Endodermal cell (in vitro differentiated cells): ENCODE measurements around the gene RBL2. TPM values are rescaled to one million over a fixed set of nuclear protein-coding genes. Genes with fewer than 3 reads are reported as not detected.
"Not testable (repeated sequence)": the region's sequence is repeated elsewhere in the genome, so short reads cannot be mapped to it uniquely, and the experiment has no call there.

Experiments used
- DNase-seq: peaks from one replicate; pipeline ENCODE4 v3.0.0-alpha.2; 2017
- H3K27ac ChIP-seq: 2 replicates; pipeline ENCODE4 v1.5.1; 2013; ENCODE audit warnings: mild to moderate bottlenecking, low read depth, low read length, moderate library complexity
- H3K27me3 ChIP-seq: 2 replicates; pipeline ENCODE4 v1.6.1; 2013; ENCODE audit warnings: mild to moderate bottlenecking, low read length, moderate library complexity; ENCODE audit not compliant: insufficient read depth, control insufficient read depth, poor library complexity, severe bottlenecking
- H3K36me3 ChIP-seq: 2 replicates; pipeline ENCODE4 v1.7.0; 2013; ENCODE audit warnings: mild to moderate bottlenecking, low read length, moderate library complexity; ENCODE audit not compliant: control insufficient read depth, insufficient read depth
- H3K4me1 ChIP-seq: one replicate; pipeline ENCODE4 v1.7.0; 2013; ENCODE audit warnings: low read length; ENCODE audit not compliant: control insufficient read depth, insufficient read depth
- H3K4me3 ChIP-seq: 2 replicates; pipeline ENCODE4 v1.5.1; 2013; ENCODE audit warnings: mild to moderate bottlenecking, low read length, moderate library complexity
- H3K9ac ChIP-seq: 2 replicates; pipeline ENCODE4 v1.6.1; 2013; ENCODE audit warnings: mild to moderate bottlenecking, low read length, moderate library complexity; ENCODE audit not compliant: poor library complexity, severe bottlenecking; ENCODE audit errors: extremely low read depth
- H3K9me3 ChIP-seq: 2 replicates; pipeline ENCODE4 v1.6.1; 2013; ENCODE audit warnings: mild to moderate bottlenecking, low read length, moderate library complexity; ENCODE audit not compliant: control insufficient read depth
- H3K27ac Mint-ChIP-seq: 2 replicates; pipeline ENCODE4 v1.8.0; 2020; ENCODE audit warnings: mixed read lengths
- H3K27me3 Mint-ChIP-seq: 2 replicates; pipeline ENCODE4 v1.8.0; 2021; ENCODE audit warnings: mild to moderate bottlenecking, mixed read lengths; ENCODE audit not compliant: insufficient read depth
- H3K36me3 Mint-ChIP-seq: 2 replicates; pipeline ENCODE4 v1.8.0; 2020; ENCODE audit warnings: low read depth, mixed read lengths
- H3K4me1 Mint-ChIP-seq: 2 replicates; pipeline ENCODE4 v1.8.0; 2020; ENCODE audit warnings: mixed read lengths
- H3K4me3 Mint-ChIP-seq: 2 replicates; pipeline ENCODE4 v1.8.0; 2020; ENCODE audit warnings: mild to moderate bottlenecking, moderate library complexity, mixed read lengths
- H3K9me3 Mint-ChIP-seq: 2 replicates; pipeline ENCODE4 v1.8.0; 2020; ENCODE audit warnings: mild to moderate bottlenecking, mixed read lengths
- WGBS, 2 experiments: methylation state at CpG; one replicate each; pipeline versions ENCODE4 v1.1.5 to v1.1.7; 2013; ENCODE audit warnings: missing lambda C conversion rate in 2 of 2, mixed read lengths in 1 of 2; ENCODE audit not compliant: insufficient coverage in 1 of 2, insufficient read length in 1 of 2; 5-methylcytosine and 5-hydroxymethylcytosine counted together
- total RNA-seq, 2 donors: library from RNA; stranded (reverse); fragmentation: NEBNext Ultra II Directional in 1 of 2; extraction: Animal tissue kit (Norgen Biotek cat#: 25700) in 1 of 2; gene quantifications; 2 replicates in 1 of 2; 3 replicates in 1 of 2; pipeline ENCODE4 v1.2.1, GENCODE V29; 2021
- TF ChIP-seq, protein P1 (sequence below): fragments of 200-600 bp; sonication (generic); conservative IDR thresholded peaks from 2 replicates; pipeline ENCODE4 v1.5.0; 2021; ENCODE audit warnings: antibody characterized with exemption, mild to moderate bottlenecking

The RBL2 gene
- total RNA-seq, 2 donors from 2014 or later, result 34.9 to 46.0 TPM

DNA sequence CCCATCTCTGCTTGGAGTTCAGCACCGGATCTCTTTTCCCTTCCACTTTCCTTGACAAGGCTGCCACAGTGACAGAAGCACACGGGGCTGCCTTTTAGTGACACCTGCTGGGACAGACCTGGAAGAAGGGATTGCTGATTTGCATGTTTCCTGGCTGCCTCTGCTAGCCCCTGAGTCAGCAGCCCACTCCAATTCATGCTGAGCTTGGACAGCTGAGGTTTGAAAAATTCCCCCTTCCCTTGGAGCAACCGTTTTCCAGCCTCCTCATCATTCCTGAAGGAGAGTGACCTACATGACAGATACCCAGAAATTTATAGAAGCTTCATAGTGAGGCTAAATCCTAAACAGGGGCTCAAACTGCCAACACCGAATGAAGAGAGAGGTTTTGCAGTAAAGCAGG is 18.8 kb upstream of the RBL2 start:
- DNase-seq, result peak; percentile 80
- WGBS, 2 experiments, result 38 to 39% methylated on average over 2 to 4 of the region's 4 CpGs

DNA sequence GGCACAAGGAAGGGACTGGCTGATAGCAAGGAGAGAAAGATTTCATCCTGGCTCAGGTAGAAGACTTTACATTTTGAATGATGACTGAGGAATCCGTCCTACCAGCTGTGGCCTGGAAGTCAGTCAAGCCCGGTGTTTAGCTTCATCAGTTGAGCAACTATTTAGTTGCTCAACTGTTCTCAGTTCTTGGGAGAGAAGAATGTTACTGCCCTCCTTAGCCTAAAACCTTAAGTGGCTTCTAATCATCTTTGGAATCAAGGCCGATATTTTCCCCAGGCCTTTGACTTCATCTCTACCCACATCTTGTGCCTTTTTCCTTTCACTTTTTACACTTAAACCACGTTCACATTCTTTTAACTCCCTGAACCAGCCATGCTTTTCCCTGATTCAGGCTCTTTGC is 17.3 kb upstream of the RBL2 start:
- Histone ChIP-seq H3K9ac (no peak overlapping the region), H3K36me3 (no peaks in the 10 kb centered on the region), H3K9me3 (peaks cover 1% of the 10 kb centered on the region), H3K27me3 (no peaks in the 10 kb centered on the region), H3K4me3 (no peak overlapping the region), H3K4me1 (no peaks in the 10 kb centered on the region), H3K27ac (no peak overlapping the region)
- no peak overlapping the region for H3K27ac Mint-ChIP-seq
- 87 to 94% methylated on average over 2 to 4 of the region's 4 CpGs for WGBS, 2 experiments
- no peaks in the 10 kb centered on the region for H3K27me3 Mint-ChIP-seq
- TF ChIP-seq, protein P1, sequence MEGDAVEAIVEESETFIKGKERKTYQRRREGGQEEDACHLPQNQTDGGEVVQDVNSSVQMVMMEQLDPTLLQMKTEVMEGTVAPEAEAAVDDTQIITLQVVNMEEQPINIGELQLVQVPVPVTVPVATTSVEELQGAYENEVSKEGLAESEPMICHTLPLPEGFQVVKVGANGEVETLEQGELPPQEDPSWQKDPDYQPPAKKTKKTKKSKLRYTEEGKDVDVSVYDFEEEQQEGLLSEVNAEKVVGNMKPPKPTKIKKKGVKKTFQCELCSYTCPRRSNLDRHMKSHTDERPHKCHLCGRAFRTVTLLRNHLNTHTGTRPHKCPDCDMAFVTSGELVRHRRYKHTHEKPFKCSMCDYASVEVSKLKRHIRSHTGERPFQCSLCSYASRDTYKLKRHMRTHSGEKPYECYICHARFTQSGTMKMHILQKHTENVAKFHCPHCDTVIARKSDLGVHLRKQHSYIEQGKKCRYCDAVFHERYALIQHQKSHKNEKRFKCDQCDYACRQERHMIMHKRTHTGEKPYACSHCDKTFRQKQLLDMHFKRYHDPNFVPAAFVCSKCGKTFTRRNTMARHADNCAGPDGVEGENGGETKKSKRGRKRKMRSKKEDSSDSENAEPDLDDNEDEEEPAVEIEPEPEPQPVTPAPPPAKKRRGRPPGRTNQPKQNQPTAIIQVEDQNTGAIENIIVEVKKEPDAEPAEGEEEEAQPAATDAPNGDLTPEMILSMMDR, result no peak
- H3K4me1 Mint-ChIP-seq, result peaks cover 6% of the 10 kb centered on the region
- H3K4me3 Mint-ChIP-seq, result no peak overlapping the region
- peaks cover 32% of the 10 kb centered on the region for H3K9me3 Mint-ChIP-seq
- DNase-seq, result no peak
- H3K36me3 Mint-ChIP-seq, result no peaks in the 10 kb centered on the region

More for the DNA sequence above, 18.8 kb upstream of the RBL2 start:
- Mint-ChIP-seq H3K27me3 (no peaks in the 10 kb centered on the region), H3K9me3 (peaks cover 26% of the 10 kb centered on the region), H3K36me3 (no peaks in the 10 kb centered on the region), H3K27ac (no peak overlapping the region), H3K4me3 (no peak overlapping the region), H3K4me1 (peaks cover 6% of the 10 kb centered on the region)
- H3K9ac ChIP-seq, result no peak overlapping the region
- H3K4me1 ChIP-seq, result no peaks in the 10 kb centered on the region
- no peak overlapping the region for H3K27ac ChIP-seq
- no peaks in the 10 kb centered on the region for H3K27me3 ChIP-seq
- H3K4me3 ChIP-seq, result no peak overlapping the region
- H3K9me3 ChIP-seq, result no peaks in the 10 kb centered on the region
- TF ChIP-seq, protein P1, result peak; percentile 36
- no peaks in the 10 kb centered on the region for H3K36me3 ChIP-seq

DNA sequence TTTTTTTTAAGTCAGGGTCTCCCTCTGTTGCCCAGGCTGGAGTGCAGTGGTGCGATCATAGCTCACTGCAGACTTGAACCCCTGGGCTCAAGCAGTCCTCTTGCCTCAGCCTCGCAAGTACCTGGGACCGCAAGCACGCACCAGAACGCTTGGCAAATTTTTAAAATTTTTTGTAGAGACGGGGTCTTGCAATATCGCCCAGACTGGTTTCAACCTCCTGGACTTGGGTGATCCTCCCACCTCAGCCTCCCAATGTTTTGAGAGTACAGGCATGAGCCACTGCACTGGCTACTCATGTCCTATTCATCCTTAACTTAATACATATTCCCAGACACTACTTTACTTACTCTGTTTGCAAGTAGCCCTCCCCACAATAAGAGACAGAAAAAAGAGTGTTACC is 16.3 kb upstream of the RBL2 start:
- Mint-ChIP-seq H3K36me3 (no peaks in the 10 kb centered on the region), H3K4me1 (peaks cover 6% of the 10 kb centered on the region), H3K27ac (no peak overlapping the region), H3K4me3 (no peak overlapping the region), H3K27me3 (no peaks in the 10 kb centered on the region), H3K9me3 (peaks cover 34% of the 10 kb centered on the region)
- WGBS, 2 experiments, result 97 to 100% methylated on average over 2 to 7 of the region's 7 CpGs
- H3K36me3 ChIP-seq, result no peaks in the 10 kb centered on the region
- H3K27ac ChIP-seq, result no peak overlapping the region
- no peak overlapping the region for H3K9ac ChIP-seq
- H3K4me1 ChIP-seq, result no peaks in the 10 kb centered on the region
- no peak for DNase-seq
- peaks cover 9% of the 10 kb centered on the region for H3K9me3 ChIP-seq
- TF ChIP-seq, protein P1, result no peak
- no peak overlapping the region for H3K4me3 ChIP-seq
- no peaks in the 10 kb centered on the region for H3K27me3 ChIP-seq

- H3K27ac ChIP-seq, DNase-seq, H3K27me3 ChIP-seq, H3K4me1 Mint-ChIP-seq, H3K27me3 Mint-ChIP-seq, H3K9ac ChIP-seq, H3K4me3 Mint-ChIP-seq, H3K4me1 ChIP-seq, H3K36me3 Mint-ChIP-seq, H3K36me3 ChIP-seq, H3K27ac Mint-ChIP-seq, H3K4me3 ChIP-seq: not testable (repeated sequence)
- peaks cover 22% of the 10 kb centered on the region for H3K9me3 ChIP-seq
- 96% methylated on average over 2 of the region's 2 CpGs; no CpG with 5 or more reads in 1 of the 2 experiments for WGBS, 2 experiments
- H3K9me3 Mint-ChIP-seq, result peaks cover 39% of the 10 kb centered on the region
Observed at GRCh38 chr16:53419383-53419709, 14.9 kb upstream of the RBL2 start.
